Vagina (tissue), 2 donors: ENCODE data around the gene CAB39L. TPM values are rescaled to one million over a fixed set of nuclear protein-coding genes. Genes with fewer than 3 reads are reported as not detected.

Experiments
- DNase-seq, 2 donors: peaks; one replicate each; pipeline ENCODE4 v3.0.0-alpha.2; 2017; ENCODE audit errors: extremely low spot score in 2 of 2
- H3K27ac ChIP-seq: fragments of 200-600 bp; sonication (generic); one replicate; pipeline ENCODE4 v1.5.1; 2019
- H3K27me3 ChIP-seq: fragments of 200-600 bp; sonication (generic); one replicate; pipeline ENCODE4 v1.5.1; 2019
- H3K36me3 ChIP-seq, 2 donors: fragments of 200-600 bp; sonication (generic); one replicate each; pipeline ENCODE4 v1.5.1; 2017 to 2019
- H3K4me1 ChIP-seq: fragments of 200-600 bp; sonication (generic); one replicate; pipeline ENCODE4 v1.5.1; 2019
- H3K4me3 ChIP-seq, 2 donors: fragments of 200-600 bp; sonication (generic); 1 replicate in 1 of 2; 2 replicates in 1 of 2; pipeline ENCODE4 v1.5.1; 2016 to 2019
- H3K9me3 ChIP-seq: fragments of 200-600 bp; sonication (generic); one replicate; pipeline ENCODE4 v1.5.1; 2019
- POLR2A ChIP-seq, 2 donors: fragments of 450-650 bp; IDR thresholded peaks; one replicate each; pipeline ENCODE4 v1.6.1; 2017; ENCODE audit warnings: antibody characterized with exemption in 2 of 2, mild to moderate bottlenecking in 2 of 2, moderate library complexity in 2 of 2
- POLR2AphosphoS5 ChIP-seq, 2 donors: sonication (generic); formaldehyde crosslinking; IDR thresholded peaks; one replicate each; pipeline ENCODE4 v1.9.0; 2017; ENCODE audit warnings: antibody characterized with exemption in 2 of 2, mild to moderate bottlenecking in 2 of 2, low read depth in 1 of 2; ENCODE audit not compliant: insufficient read depth in 1 of 2
- intact Hi-C: fragments of 100-400 bp; cut with DNase I; formaldehyde crosslinking; loops from one replicate; pipeline ENCODE4 v1.15.1; 2023
- total RNA-seq: library from RNA; depleted of rRNA; stranded (reverse); fragments of >200 nt; gene quantifications from one replicate; pipeline ENCODE4 v1.2.3, GENCODE V29; 2016
- TF ChIP-seq, protein P1 (sequence below), 3 experiments: fragments of 450-650 bp in 2 of 3; fragments of 200-600 bp in 1 of 3; sonication (generic) in 1 of 3; IDR thresholded peaks; one replicate each; pipeline ENCODE4 v1.5.1; 2017 to 2019; ENCODE audit warnings: antibody characterized with exemption in 3 of 3, mild to moderate bottlenecking in 2 of 3, moderate library complexity in 2 of 3

Gene CAB39L
- total RNA-seq, 1 donor from 2014 or later, result 31.7 TPM

DNA sequence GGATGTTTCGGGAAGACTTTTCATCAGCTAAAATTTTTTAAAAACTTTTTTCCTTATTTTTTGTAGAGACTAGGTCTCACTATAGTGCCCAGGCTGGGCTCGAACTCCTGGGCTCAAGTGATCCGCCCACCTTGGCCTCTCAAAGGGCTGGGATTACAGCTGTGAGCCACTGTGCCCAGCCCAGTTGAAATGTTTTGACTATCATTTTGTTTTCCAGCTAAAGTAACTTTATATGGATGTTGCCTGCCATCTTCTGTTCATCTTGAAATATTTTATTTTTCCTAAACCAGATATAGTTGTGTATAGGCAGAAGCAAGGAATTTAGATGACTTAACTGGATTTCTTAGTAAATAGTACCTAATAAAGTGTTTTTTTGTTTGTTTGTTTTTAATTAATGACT, 7.0 kb downstream of the CAB39L start:
- no peak for DNase-seq
- H3K27ac ChIP-seq, result peak overlapping the region; percentile 35
- intact Hi-C loops, result loop anchor here (2.0 kb wide), 1 partner anchor 136 kb away; no protein-coding TSS in a partner anchor

DNA sequence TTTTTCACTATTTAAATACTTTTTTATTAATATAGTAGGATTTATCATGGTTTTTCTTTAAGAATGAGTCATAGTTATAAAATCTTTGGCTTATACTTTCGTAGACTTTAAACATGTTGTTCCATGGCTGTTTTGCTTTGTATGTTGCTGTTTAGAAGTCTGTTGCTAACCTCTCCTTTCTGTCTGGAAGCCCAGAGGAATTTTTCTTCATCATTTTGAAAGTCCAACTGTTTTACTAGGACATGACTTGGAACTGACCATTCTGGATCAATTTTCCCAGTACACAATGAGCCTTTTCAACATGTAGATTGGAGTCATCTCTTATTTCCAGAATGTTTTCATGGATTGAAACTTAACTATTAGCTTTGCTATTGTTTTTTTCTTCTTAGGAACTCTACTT, 7.9 kb downstream of the CAB39L start:
- Histone ChIP-seq H3K4me1 (no peaks in the 10 kb centered on the region), H3K36me3 (no peaks in the 10 kb centered on the region), H3K27ac (no peak overlapping the region), H3K4me3 (no peak overlapping the region), H3K27me3 (no peaks in the 10 kb centered on the region), H3K9me3 (no peaks in the 10 kb centered on the region)
- DNase-seq, result no peak
- intact Hi-C loops, result loop anchor here (2.0 kb wide), 1 partner anchor 135 kb away; no protein-coding TSS in a partner anchor
- no peak for TF ChIP-seq POLR2AphosphoS5 (IDR thresholded peaks at IDR 0.05; ENCODE audit: insufficient read depth in 1 of 2, low read depth in 1 of 2)
- TF ChIP-seq, protein P1, sequence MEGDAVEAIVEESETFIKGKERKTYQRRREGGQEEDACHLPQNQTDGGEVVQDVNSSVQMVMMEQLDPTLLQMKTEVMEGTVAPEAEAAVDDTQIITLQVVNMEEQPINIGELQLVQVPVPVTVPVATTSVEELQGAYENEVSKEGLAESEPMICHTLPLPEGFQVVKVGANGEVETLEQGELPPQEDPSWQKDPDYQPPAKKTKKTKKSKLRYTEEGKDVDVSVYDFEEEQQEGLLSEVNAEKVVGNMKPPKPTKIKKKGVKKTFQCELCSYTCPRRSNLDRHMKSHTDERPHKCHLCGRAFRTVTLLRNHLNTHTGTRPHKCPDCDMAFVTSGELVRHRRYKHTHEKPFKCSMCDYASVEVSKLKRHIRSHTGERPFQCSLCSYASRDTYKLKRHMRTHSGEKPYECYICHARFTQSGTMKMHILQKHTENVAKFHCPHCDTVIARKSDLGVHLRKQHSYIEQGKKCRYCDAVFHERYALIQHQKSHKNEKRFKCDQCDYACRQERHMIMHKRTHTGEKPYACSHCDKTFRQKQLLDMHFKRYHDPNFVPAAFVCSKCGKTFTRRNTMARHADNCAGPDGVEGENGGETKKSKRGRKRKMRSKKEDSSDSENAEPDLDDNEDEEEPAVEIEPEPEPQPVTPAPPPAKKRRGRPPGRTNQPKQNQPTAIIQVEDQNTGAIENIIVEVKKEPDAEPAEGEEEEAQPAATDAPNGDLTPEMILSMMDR (IDR thresholded peaks at IDR 0.05), result no peak
- TF ChIP-seq POLR2A (IDR thresholded peaks at IDR 0.05), result no peak

More for the DNA sequence above, 7.0 kb downstream of the CAB39L start:
- H3K36me3 ChIP-seq, result no peaks in the 10 kb centered on the region
- no peaks in the 10 kb centered on the region for H3K4me1 ChIP-seq
- H3K4me3 ChIP-seq, result no peak overlapping the region
- TF ChIP-seq, protein P1 (IDR thresholded peaks at IDR 0.05), result peak in 1 of 3 experiments; percentile 40
- TF ChIP-seq POLR2A (IDR thresholded peaks at IDR 0.05), result no peak
- no peak for TF ChIP-seq POLR2AphosphoS5 (IDR thresholded peaks at IDR 0.05; ENCODE audit: insufficient read depth in 1 of 2, low read depth in 1 of 2)
- H3K9me3 ChIP-seq, result no peaks in the 10 kb centered on the region
- no peaks in the 10 kb centered on the region for H3K27me3 ChIP-seq

DNA sequence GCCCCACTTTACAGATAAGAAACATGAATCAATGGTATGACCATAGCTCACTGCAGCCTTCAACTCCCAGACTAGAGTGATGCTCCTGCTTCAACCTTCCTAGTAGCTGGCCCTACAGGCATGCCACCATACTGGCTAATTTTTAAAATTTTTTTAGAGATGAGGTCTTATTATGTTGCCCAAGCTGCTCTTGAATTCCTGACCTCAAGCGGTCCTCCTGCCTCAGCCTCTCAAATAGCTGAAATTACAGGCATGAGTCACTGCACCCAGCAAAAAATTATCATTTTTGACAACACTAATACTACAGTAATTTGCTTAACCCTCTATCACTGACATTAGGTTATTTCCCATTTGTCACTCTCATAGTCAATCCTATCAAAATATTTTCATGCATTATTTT, 14.7 kb downstream of the CAB39L start:
- no peaks in the 10 kb centered on the region for H3K27me3 ChIP-seq
- H3K4me1 ChIP-seq, result no peaks in the 10 kb centered on the region
- H3K4me3 ChIP-seq, result no peak overlapping the region
- DNase-seq, result no peak
- H3K9me3 ChIP-seq, result no peaks in the 10 kb centered on the region
- H3K27ac ChIP-seq, result no peak overlapping the region
- TF ChIP-seq POLR2A (IDR thresholded peaks at IDR 0.05), result no peak
- no peak for TF ChIP-seq POLR2AphosphoS5 (IDR thresholded peaks at IDR 0.05; ENCODE audit: insufficient read depth in 1 of 2, low read depth in 1 of 2)
- TF ChIP-seq, protein P1 (IDR thresholded peaks at IDR 0.05), result no peak
- no peaks in the 10 kb centered on the region for H3K36me3 ChIP-seq
- intact Hi-C loops, result no loop called here

DNA sequence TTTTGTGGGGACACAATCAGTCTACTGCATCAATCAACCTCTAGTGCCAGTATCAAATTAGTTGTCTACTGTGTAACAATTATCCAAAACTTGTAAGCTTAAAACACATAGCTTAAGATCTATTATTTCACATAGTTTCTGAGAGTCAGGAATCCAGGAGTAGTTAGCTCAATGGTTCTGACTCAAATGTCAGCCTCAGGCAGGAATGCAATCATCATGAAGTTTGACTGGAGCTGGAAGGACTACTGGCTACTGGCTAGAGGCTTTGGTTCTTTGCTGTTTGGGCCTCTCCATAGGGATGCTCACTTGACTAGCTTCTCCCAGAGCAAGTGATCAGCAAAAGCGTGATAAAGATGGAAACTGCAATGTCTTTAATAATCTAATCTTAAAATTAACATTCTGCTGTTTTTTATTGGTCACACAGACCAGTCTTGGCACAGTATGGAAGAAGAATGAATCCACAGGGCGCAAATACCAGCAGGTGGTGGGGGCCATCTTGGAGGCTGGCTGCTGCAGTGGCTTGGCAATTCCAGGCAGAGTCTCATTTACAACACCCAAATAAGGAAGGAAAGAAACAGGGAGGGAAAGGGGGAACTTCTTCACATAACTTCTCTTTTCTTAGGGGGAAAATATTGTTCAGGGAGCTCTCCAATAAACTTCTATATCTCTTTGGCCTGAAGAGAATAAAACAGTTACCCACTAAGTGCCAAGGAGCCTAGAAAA, 15.7 kb downstream of the CAB39L start:
- Histone ChIP-seq H3K36me3 (no peaks in the 10 kb centered on the region), H3K27me3 (no peaks in the 10 kb centered on the region), H3K27ac (no peak overlapping the region), H3K4me3 (no peak overlapping the region), H3K9me3 (no peaks in the 10 kb centered on the region), H3K4me1 (no peaks in the 10 kb centered on the region)
- TF ChIP-seq POLR2AphosphoS5 (IDR thresholded peaks at IDR 0.05; ENCODE audit: insufficient read depth in 1 of 2, low read depth in 1 of 2), result no peak
- TF ChIP-seq, protein P1 (IDR thresholded peaks at IDR 0.05), result no peak
- TF ChIP-seq POLR2A (IDR thresholded peaks at IDR 0.05), result no peak
- DNase-seq, result no peak
- intact Hi-C loops, result no loop called here

DNA sequence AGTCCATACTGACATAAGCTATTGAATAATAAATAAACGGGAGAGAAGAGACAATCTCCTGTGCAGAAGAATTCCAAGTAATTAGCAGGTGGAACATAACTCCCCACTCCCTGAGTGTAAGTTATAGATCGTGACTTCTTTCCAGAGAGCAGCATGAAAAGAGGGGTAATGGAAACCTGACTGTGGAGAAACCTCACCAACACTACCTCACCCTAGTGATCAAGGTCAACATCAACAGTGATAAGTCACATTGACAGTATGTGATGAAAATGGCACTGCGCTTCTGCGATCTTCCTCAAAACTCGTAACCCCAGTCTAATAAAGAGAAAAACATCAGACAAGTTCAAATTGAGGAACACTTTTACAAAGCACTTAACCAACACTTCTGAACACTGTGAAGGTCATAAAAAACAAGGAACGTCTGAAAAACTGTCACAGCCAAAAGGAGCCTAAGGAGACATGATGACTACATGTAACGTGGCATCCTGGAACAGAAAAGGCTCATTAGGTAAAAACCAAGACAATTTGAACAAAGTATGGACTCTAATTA, 19.8 kb downstream of the CAB39L start:
- intact Hi-C loops, result no loop called here
- no peak overlapping the region for H3K27ac ChIP-seq
- H3K27me3 ChIP-seq, result no peaks in the 10 kb centered on the region
- DNase-seq, result no peak
- no peaks in the 10 kb centered on the region for H3K36me3 ChIP-seq
- no peak for TF ChIP-seq POLR2AphosphoS5 (IDR thresholded peaks at IDR 0.05; ENCODE audit: insufficient read depth in 1 of 2, low read depth in 1 of 2)
- TF ChIP-seq, protein P1 (IDR thresholded peaks at IDR 0.05), result no peak
- no peak for TF ChIP-seq POLR2A (IDR thresholded peaks at IDR 0.05)
- no peaks in the 10 kb centered on the region for H3K9me3 ChIP-seq
- no peaks in the 10 kb centered on the region for H3K4me1 ChIP-seq
- H3K4me3 ChIP-seq, result no peak overlapping the region
